CD4-positive, alpha-beta memory T cell (primary cell): ENCODE results near the gene DNM3. TPM values are rescaled to one million over a fixed set of nuclear protein-coding genes. Genes with fewer than 3 reads are reported as not detected.

Experiments used
- CTCF ChIA-PET: fragments of 350-600 bp; sonication (Branson Sonifier 250); formaldehyde crosslinking; loops from one replicate; lab custom pipeline; 2021; ENCODE audit warnings: inconsistent platforms; ENCODE audit not compliant: partially characterized antibody; lab: Charles Lee
- POLR2A ChIA-PET: fragments of 350-600 bp; sonication (Branson Sonifier 250); formaldehyde crosslinking; loops from one replicate; lab custom pipeline; 2021; ENCODE audit not compliant: partially characterized antibody; lab: Charles Lee
- DNase-seq, 5 donors: peaks; one replicate each; pipeline versions ENCODE4 v3.0.0 to v3.0.0-alpha.2; 2020 to 2022; ENCODE audit warnings: mixed read lengths in 1 of 5
- H3K27ac ChIP-seq: one replicate; pipeline ENCODE4 v1.7.0; 2013; ENCODE audit warnings: low read depth, low read length
- H3K27me3 ChIP-seq: 2 replicates; pipeline ENCODE4 v1.7.0; 2013; ENCODE audit warnings: mild to moderate bottlenecking, low read length, moderate library complexity; ENCODE audit not compliant: insufficient read depth
- H3K36me3 ChIP-seq: 2 replicates; pipeline ENCODE4 v1.7.0; 2013; ENCODE audit warnings: mild to moderate bottlenecking, low read length, moderate library complexity; ENCODE audit not compliant: insufficient read depth
- H3K4me1 ChIP-seq: 2 replicates; pipeline ENCODE4 v1.7.0; 2013; ENCODE audit warnings: mild to moderate bottlenecking, low read length, moderate library complexity; ENCODE audit not compliant: insufficient read depth
- H3K4me3 ChIP-seq, 2 donors: one replicate each; pipeline ENCODE4 v1.7.0; 2013; ENCODE audit warnings: low read length in 2 of 2, mild to moderate bottlenecking in 1 of 2
- H3K9me3 ChIP-seq, 2 donors: one replicate each; pipeline ENCODE4 v1.7.0; 2013; ENCODE audit warnings: low read length in 2 of 2, control low read depth in 1 of 2; ENCODE audit not compliant: control insufficient read depth in 1 of 2
- H3K27ac Mint-ChIP-seq, 7 donors: one replicate each; pipeline ENCODE4 v1.8.0; 2020 to 2021; ENCODE audit warnings: mixed read lengths in 7 of 7, mild to moderate bottlenecking in 6 of 7, inconsistent platforms in 3 of 7, moderate library complexity in 3 of 7
- H3K27me3 Mint-ChIP-seq, 2 donors: one replicate each; pipeline ENCODE4 v1.8.0; 2020 to 2021; ENCODE audit warnings: mixed read lengths in 2 of 2
- H3K36me3 Mint-ChIP-seq, 2 donors: one replicate each; pipeline ENCODE4 v1.8.0; 2020 to 2021; ENCODE audit warnings: mixed read lengths in 2 of 2, inconsistent platforms in 1 of 2, mild to moderate bottlenecking in 1 of 2
- H3K4me1 Mint-ChIP-seq, 4 donors: one replicate each; pipeline ENCODE4 v1.8.0; 2020 to 2021; ENCODE audit warnings: mixed read lengths in 4 of 4, mild to moderate bottlenecking in 1 of 4
- H3K4me3 Mint-ChIP-seq, 8 donors: one replicate each; pipeline ENCODE4 v1.8.0; 2020 to 2021; ENCODE audit warnings: mixed read lengths in 8 of 8, mild to moderate bottlenecking in 7 of 8, moderate library complexity in 6 of 8, inconsistent platforms in 3 of 8
- H3K9me3 Mint-ChIP-seq, 8 donors: one replicate each; pipeline ENCODE4 v1.8.0; 2020 to 2021; ENCODE audit warnings: mixed read lengths in 8 of 8, mild to moderate bottlenecking in 5 of 8, inconsistent platforms in 3 of 8, moderate library complexity in 1 of 8
- intact Hi-C: fragments of 100-400 bp; cut with micrococcal nuclease; formaldehyde crosslinking; loops from one replicate; pipeline ENCODE4 v1.15.1; 2023
- polyA plus RNA-seq, 2 donors: library from polyadenylated mRNA; unstranded; fragments of 300-500 nt; fragmentation: Illumina TruSeq; gene quantifications; one replicate each; pipeline ENCODE4 v1.2.3, GENCODE V29; 2021
- total RNA-seq, 2 experiments: library from RNA; stranded (reverse); gene quantifications; one replicate each; pipeline ENCODE4 v1.2.3, GENCODE V29; 2021

Gene DNM3
- total and polyA plus RNA-seq, 4 experiments from 2014 or later: 0.37 to 2.7 (median 1.4) TPM

- CTCF ChIA-PET: no interaction called here
Measured at GRCh38 chr1:171864308-171864707, 23.0 kb downstream of the DNM3 start.

GRCh38 chr1:171865106-171865505 lies 23.8 kb downstream of the DNM3 start:
- H3K4me3 ChIP-seq: no peak overlapping the region
- DNase-seq: no peak
- intact Hi-C loops: no loop called here
- H3K36me3 ChIP-seq: no peaks in the 10 kb centered on the region
- ChIA-PET CTCF (no interaction called here), POLR2A (no interaction called here)
- Mint-ChIP-seq H3K9me3 (peaks cover 0 to 5% (median 0%) of the 10 kb centered on the region in 8 donors), H3K36me3 (no peaks in the 10 kb centered on the region), H3K27ac (no peak overlapping the region), H3K4me3 (no peak overlapping the region), H3K27me3 (peaks cover 5 to 7% of the 10 kb centered on the region in 2 donors), H3K4me1 (no peaks in the 10 kb centered on the region)
- no peaks in the 10 kb centered on the region for H3K9me3 ChIP-seq
- H3K27me3 ChIP-seq: no peaks in the 10 kb centered on the region
- no peaks in the 10 kb centered on the region for H3K4me1 ChIP-seq
- no peak overlapping the region for H3K27ac ChIP-seq

More at GRCh38 chr1:171864308-171864707, 23.0 kb downstream of the DNM3 start:
- Mint-ChIP-seq H3K4me1 (no peaks in the 10 kb centered on the region), H3K27ac (no peak overlapping the region), H3K36me3 (peaks cover 0 to under 1% of the 10 kb centered on the region in 2 donors), H3K27me3 (peaks cover 5 to 7% of the 10 kb centered on the region in 2 donors), H3K4me3 (no peak overlapping the region), H3K9me3 (peaks cover 0 to 5% (median 0%) of the 10 kb centered on the region in 8 donors)
- H3K9me3 ChIP-seq: no peaks in the 10 kb centered on the region
- no peak overlapping the region for H3K27ac ChIP-seq
- POLR2A ChIA-PET: no interaction called here
- intact Hi-C loops: no loop called here
- no peaks in the 10 kb centered on the region for H3K27me3 ChIP-seq
- no peaks in the 10 kb centered on the region for H3K36me3 ChIP-seq
- DNase-seq: no peak
- no peaks in the 10 kb centered on the region for H3K4me1 ChIP-seq
- no peak overlapping the region for H3K4me3 ChIP-seq

GRCh38 chr1:171867236-171867635 lies 25.9 kb downstream of the DNM3 start:
- ChIA-PET POLR2A (no interaction called here), CTCF (no interaction called here)
- H3K4me1 Mint-ChIP-seq: no peaks in the 10 kb centered on the region
- no peaks in the 10 kb centered on the region for H3K9me3 Mint-ChIP-seq
- intact Hi-C loops: no loop called here
- Histone ChIP-seq H3K27me3 (no peaks in the 10 kb centered on the region), H3K4me3 (no peak overlapping the region), H3K27ac (no peak overlapping the region), H3K36me3 (no peaks in the 10 kb centered on the region), H3K4me1 (no peaks in the 10 kb centered on the region), H3K9me3 (no peaks in the 10 kb centered on the region)
- H3K4me3 Mint-ChIP-seq: no peak overlapping the region
- H3K27ac Mint-ChIP-seq: no peak overlapping the region
- H3K36me3 Mint-ChIP-seq: no peaks in the 10 kb centered on the region
- DNase-seq: no peak
- H3K27me3 Mint-ChIP-seq: peaks cover 2 to 6% of the 10 kb centered on the region in 2 donors

- H3K27ac Mint-ChIP-seq: no peak overlapping the region
- Histone ChIP-seq H3K9me3 (no peaks in the 10 kb centered on the region), H3K27me3 (no peaks in the 10 kb centered on the region), H3K27ac (no peak overlapping the region), H3K4me1 (no peaks in the 10 kb centered on the region), H3K36me3 (no peaks in the 10 kb centered on the region), H3K4me3 (no peak overlapping the region)
- no peaks in the 10 kb centered on the region for H3K36me3 Mint-ChIP-seq
- H3K4me3 Mint-ChIP-seq: no peak overlapping the region
- H3K4me1 Mint-ChIP-seq: no peaks in the 10 kb centered on the region
- ChIA-PET POLR2A (interaction anchor here (0.6 kb wide), 1 partner anchor 27 kb away, joined by 5 read pairs; the partner anchor contains the start of gene DNM3), CTCF (interaction anchor here (0.6 kb wide), 1 partner anchor 10 kb away, joined by 3 read pairs; no protein-coding TSS in a partner anchor)
- H3K9me3 Mint-ChIP-seq: no peaks in the 10 kb centered on the region
- DNase-seq: no peak
- peaks cover 0 to 6% of the 10 kb centered on the region in 2 donors for H3K27me3 Mint-ChIP-seq
- intact Hi-C loops: no loop called here
Measured at GRCh38 chr1:171868217-171868803, 27.0 kb downstream of the DNM3 start.

- H3K4me3 Mint-ChIP-seq: no peak overlapping the region
- Histone ChIP-seq H3K4me1 (no peaks in the 10 kb centered on the region), H3K36me3 (no peaks in the 10 kb centered on the region), H3K9me3 (no peaks in the 10 kb centered on the region), H3K27me3 (no peaks in the 10 kb centered on the region), H3K27ac (no peak overlapping the region), H3K4me3 (no peak overlapping the region)
- DNase-seq: no peak
- intact Hi-C loops: no loop called here
- no peaks in the 10 kb centered on the region for H3K36me3 Mint-ChIP-seq
- H3K27ac Mint-ChIP-seq: no peak overlapping the region
- POLR2A ChIA-PET: interaction anchor here (0.6 kb wide), 1 partner anchor 28 kb away, joined by 5 read pairs; the partner anchor contains the start of gene DNM3
- CTCF ChIA-PET: no interaction called here
- H3K27me3 Mint-ChIP-seq: peaks cover 0 to 4% of the 10 kb centered on the region in 2 donors
- H3K4me1 Mint-ChIP-seq: no peaks in the 10 kb centered on the region
- no peaks in the 10 kb centered on the region for H3K9me3 Mint-ChIP-seq
Measured at GRCh38 chr1:171869097-171869496, 27.8 kb downstream of the DNM3 start.

- no peak overlapping the region for H3K27ac Mint-ChIP-seq
- no peak overlapping the region for H3K4me3 Mint-ChIP-seq
- Histone ChIP-seq H3K4me3 (no peak overlapping the region), H3K4me1 (no peaks in the 10 kb centered on the region), H3K27ac (no peak overlapping the region), H3K9me3 (no peaks in the 10 kb centered on the region), H3K36me3 (no peaks in the 10 kb centered on the region), H3K27me3 (no peaks in the 10 kb centered on the region)
- H3K9me3 Mint-ChIP-seq: peaks cover 0 to 3% (median 0%) of the 10 kb centered on the region in 8 donors
- POLR2A ChIA-PET: no interaction called here
- DNase-seq: no peak
- H3K4me1 Mint-ChIP-seq: no peaks in the 10 kb centered on the region
- H3K36me3 Mint-ChIP-seq: no peaks in the 10 kb centered on the region
- intact Hi-C loops: no loop called here
- CTCF ChIA-PET: no interaction called here
- peaks cover 0 to 6% of the 10 kb centered on the region in 2 donors for H3K27me3 Mint-ChIP-seq
Measured at GRCh38 chr1:171871848-171872247, 30.6 kb downstream of the DNM3 start.

- CTCF ChIA-PET: no interaction called here
- no peak overlapping the region for H3K4me3 Mint-ChIP-seq
- POLR2A ChIA-PET: no interaction called here
- peaks cover 0 to 6% of the 10 kb centered on the region in 2 donors for H3K27me3 Mint-ChIP-seq
- intact Hi-C loops: no loop called here
- Histone ChIP-seq H3K27me3 (no peaks in the 10 kb centered on the region), H3K4me1 (no peaks in the 10 kb centered on the region), H3K9me3 (no peaks in the 10 kb centered on the region), H3K27ac (no peak overlapping the region), H3K4me3 (no peak overlapping the region), H3K36me3 (no peaks in the 10 kb centered on the region)
- no peaks in the 10 kb centered on the region for H3K36me3 Mint-ChIP-seq
- H3K27ac Mint-ChIP-seq: no peak overlapping the region
- H3K4me1 Mint-ChIP-seq: no peaks in the 10 kb centered on the region
- peaks cover 0 to 3% (median 0%) of the 10 kb centered on the region in 8 donors for H3K9me3 Mint-ChIP-seq
- DNase-seq: no peak
Measured at GRCh38 chr1:171872430-171872829, 31.1 kb downstream of the DNM3 start.
